Measurements from ENCODE around the gene HAPLN1. TPM values are rescaled to one million over a fixed set of nuclear protein-coding genes. Genes with fewer than 3 reads are reported as not detected.

HAPLN1 gene
- total RNA-seq (ENCODE audit: low replicate concordance) = 2.3 and 5.7 TPM in 2 replicates

DNA sequence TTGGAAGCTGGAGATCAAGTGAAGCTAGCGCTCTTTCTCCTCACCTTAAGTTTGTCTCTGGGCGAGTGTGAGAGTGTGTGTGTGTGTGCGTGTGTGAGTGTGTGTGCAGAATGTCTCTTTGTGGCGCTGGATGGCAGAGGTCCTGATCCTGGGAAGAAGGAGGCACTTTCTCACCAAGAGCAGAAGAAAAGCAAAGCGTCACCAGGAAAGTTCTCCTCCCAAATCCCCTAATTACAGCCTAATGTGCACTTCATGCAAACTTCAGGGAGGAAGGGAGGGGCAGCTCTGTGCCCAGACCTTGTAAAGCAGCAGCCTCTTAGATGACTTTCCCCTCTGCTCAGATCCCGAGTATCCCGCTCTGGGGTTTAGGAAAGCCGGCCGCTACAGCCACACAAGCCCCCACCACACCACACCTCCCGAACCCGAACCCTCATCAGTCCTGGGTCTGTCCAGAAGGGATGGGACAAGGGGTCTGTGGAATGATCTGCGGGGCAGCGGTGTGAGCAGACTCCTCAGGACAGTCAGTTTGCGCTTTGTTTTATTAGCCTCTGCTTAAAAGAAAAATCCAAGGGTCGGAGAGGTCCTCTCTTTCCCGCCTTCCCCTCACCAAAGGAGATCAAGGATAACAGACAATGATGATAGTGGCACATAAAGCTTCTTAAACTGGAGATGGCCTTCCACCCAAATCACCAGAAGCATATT lies at the start of gene HAPLN1:
Gene HAPLN1 (minus strand): TSS at position 20 of the 702 bp plus-strand sequence. CDS start 47,332 bp downstream, outside the sequence.
- Histone ChIP-seq H3K4me1 (peaks cover 23% of the 10 kb centered on the region), H2AFZ (replicated peaks) (peak within 1 kb of the TSS; percentile 93), H3K9ac (no peak within 1 kb of the TSS), H3F3A (ENCODE audit: low read depth) (peaks cover 15% of the 10 kb centered on the region), H4K20me1 (ENCODE audit: low read depth) (no peaks in the 10 kb centered on the region), H3K9me3 (ENCODE audit: low read depth) (no peaks in the 10 kb centered on the region), H3K27ac (no peak within 1 kb of the TSS), H3K27me3 (no peaks in the 10 kb centered on the region), H3K79me2 (ENCODE audit: low read depth) (no peaks in the 10 kb centered on the region), H3K4me2 (peak within 1 kb of the TSS; percentile 82), H3K36me3 (no peaks in the 10 kb centered on the region), H3K4me3 (peak within 1 kb of the TSS; percentile 66)
- TF ChIP-seq EZH2phosphoT487 (IDR thresholded peaks at IDR 0.05) (no peak), EZH2 (IDR thresholded peaks at IDR 0.05) (no peak)
- TF ChIP-seq, protein P1, sequence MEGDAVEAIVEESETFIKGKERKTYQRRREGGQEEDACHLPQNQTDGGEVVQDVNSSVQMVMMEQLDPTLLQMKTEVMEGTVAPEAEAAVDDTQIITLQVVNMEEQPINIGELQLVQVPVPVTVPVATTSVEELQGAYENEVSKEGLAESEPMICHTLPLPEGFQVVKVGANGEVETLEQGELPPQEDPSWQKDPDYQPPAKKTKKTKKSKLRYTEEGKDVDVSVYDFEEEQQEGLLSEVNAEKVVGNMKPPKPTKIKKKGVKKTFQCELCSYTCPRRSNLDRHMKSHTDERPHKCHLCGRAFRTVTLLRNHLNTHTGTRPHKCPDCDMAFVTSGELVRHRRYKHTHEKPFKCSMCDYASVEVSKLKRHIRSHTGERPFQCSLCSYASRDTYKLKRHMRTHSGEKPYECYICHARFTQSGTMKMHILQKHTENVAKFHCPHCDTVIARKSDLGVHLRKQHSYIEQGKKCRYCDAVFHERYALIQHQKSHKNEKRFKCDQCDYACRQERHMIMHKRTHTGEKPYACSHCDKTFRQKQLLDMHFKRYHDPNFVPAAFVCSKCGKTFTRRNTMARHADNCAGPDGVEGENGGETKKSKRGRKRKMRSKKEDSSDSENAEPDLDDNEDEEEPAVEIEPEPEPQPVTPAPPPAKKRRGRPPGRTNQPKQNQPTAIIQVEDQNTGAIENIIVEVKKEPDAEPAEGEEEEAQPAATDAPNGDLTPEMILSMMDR (IDR thresholded peaks at IDR 0.05) = no peak
- peaks cover 25% of the 10 kb centered on the region for H3K4me1 Mint-ChIP-seq
- H3K36me3 Mint-ChIP-seq = no peaks in the 10 kb centered on the region
- no peaks in the 10 kb centered on the region for H3K9me3 Mint-ChIP-seq
- H3K27ac Mint-ChIP-seq = peak within 1 kb of the TSS; percentile 92
- peak within 1 kb of the TSS; percentile 88 for H3K4me3 Mint-ChIP-seq
- peaks cover 4% of the 10 kb centered on the region for H3K27me3 Mint-ChIP-seq (ENCODE audit: insufficient read depth, low read depth)
- DNase-seq (ENCODE audit: low spot score) = peak; percentile 54

DNA sequence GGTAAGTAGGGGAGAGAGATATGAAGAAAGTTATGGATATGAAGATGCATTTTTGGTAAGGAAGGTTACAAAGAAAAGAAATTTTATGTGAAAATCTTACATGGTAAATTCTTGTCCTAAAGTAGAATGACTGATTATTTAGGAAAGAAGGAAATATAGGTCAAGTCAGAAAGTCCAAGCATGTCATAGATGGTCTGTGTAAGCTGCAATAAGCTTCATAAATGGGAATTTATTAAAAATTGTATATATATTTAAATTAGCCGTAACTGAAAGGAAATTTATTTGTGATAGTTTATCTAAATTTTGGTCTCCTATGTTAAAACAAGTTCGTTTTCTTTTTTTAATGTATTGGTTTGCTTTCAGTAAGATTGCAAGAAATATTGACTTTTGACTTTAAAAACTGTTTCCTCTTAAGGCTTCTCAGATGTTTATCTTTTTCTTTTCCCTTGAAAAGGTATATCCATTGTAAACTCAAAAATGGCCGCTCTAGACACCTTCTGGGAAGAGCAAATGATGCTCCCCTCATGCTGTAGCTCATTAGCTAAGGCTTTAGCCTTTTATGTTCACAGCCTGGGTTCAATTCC lies 46.8 kb upstream of the HAPLN1 start:
- H3K79me2 ChIP-seq (ENCODE audit: low read depth) = no peaks in the 10 kb centered on the region
- no peak overlapping the region for H2AFZ ChIP-seq (replicated peaks)
- Mint-ChIP-seq H3K36me3 (no peaks in the 10 kb centered on the region), H3K4me3 (no peak overlapping the region), H3K27me3 (ENCODE audit: insufficient read depth, low read depth) (no peaks in the 10 kb centered on the region), H3K9me3 (peaks cover 36% of the 10 kb centered on the region), H3K27ac (no peak overlapping the region), H3K4me1 (no peaks in the 10 kb centered on the region)
- no peak overlapping the region for H3K4me2 ChIP-seq
- H3K4me3 ChIP-seq = no peak overlapping the region
- H3K36me3 ChIP-seq = no peaks in the 10 kb centered on the region
- no peaks in the 10 kb centered on the region for H3F3A ChIP-seq (ENCODE audit: low read depth)
- H3K27me3 ChIP-seq = no peaks in the 10 kb centered on the region
- no peak for DNase-seq (ENCODE audit: low spot score)
- H3K27ac ChIP-seq = no peak overlapping the region
- H4K20me1 ChIP-seq (ENCODE audit: low read depth) = no peaks in the 10 kb centered on the region
- H3K4me1 ChIP-seq = no peaks in the 10 kb centered on the region
- H3K9ac ChIP-seq = no peak overlapping the region
- TF ChIP-seq EZH2 (IDR thresholded peaks at IDR 0.05) (no peak), EZH2phosphoT487 (IDR thresholded peaks at IDR 0.05) (no peak)
- TF ChIP-seq, protein P1 (IDR thresholded peaks at IDR 0.05) = no peak
- peaks cover 18% of the 10 kb centered on the region for H3K9me3 ChIP-seq (ENCODE audit: low read depth)

DNA sequence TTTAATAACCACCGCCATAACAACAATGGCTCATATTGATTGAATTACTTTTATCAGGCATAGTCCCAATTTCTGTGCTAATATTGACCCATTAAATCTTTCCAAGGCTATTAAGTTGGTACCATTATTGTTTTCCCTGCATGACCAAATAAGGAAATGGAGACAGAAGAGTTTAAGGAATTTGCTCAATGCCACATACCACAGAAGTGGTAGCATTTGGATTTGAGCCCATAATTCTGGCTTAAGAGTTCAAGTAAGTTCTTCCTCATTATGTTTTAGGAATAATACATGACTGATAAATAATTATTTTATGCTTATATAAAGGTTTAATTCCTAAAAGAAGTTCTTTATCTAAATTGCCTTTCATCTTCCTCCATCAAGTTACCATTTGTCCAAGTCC lies 43.4 kb upstream of the HAPLN1 start:
- no peaks in the 10 kb centered on the region for H3K36me3 Mint-ChIP-seq
- Histone ChIP-seq H3K4me3 (no peak overlapping the region), H2AFZ (replicated peaks) (no peak overlapping the region), H4K20me1 (ENCODE audit: low read depth) (no peaks in the 10 kb centered on the region), H3K4me2 (no peak overlapping the region), H3K9ac (no peak overlapping the region), H3K79me2 (ENCODE audit: low read depth) (no peaks in the 10 kb centered on the region), H3F3A (ENCODE audit: low read depth) (no peaks in the 10 kb centered on the region), H3K27ac (no peak overlapping the region), H3K27me3 (no peaks in the 10 kb centered on the region), H3K36me3 (no peaks in the 10 kb centered on the region), H3K9me3 (ENCODE audit: low read depth) (peaks cover 16% of the 10 kb centered on the region), H3K4me1 (no peaks in the 10 kb centered on the region)
- no peak overlapping the region for H3K27ac Mint-ChIP-seq
- no peak for DNase-seq (ENCODE audit: low spot score)
- TF ChIP-seq EZH2phosphoT487 (IDR thresholded peaks at IDR 0.05) (no peak), EZH2 (IDR thresholded peaks at IDR 0.05) (no peak)
- TF ChIP-seq, protein P1 (IDR thresholded peaks at IDR 0.05) = no peak
- no peaks in the 10 kb centered on the region for H3K4me1 Mint-ChIP-seq
- H3K27me3 Mint-ChIP-seq (ENCODE audit: insufficient read depth, low read depth) = no peaks in the 10 kb centered on the region
- peaks cover 31% of the 10 kb centered on the region for H3K9me3 Mint-ChIP-seq
- H3K4me3 Mint-ChIP-seq = no peak overlapping the region

All from neural progenitor cell (in vitro differentiated cells).